GM19467 (cell line): ENCODE results near the gene DNAJB6.

ENCODE experiments used
- ATAC-seq: cut with Tn5 transposase; IDR thresholded peaks from one replicate; pipeline ENCODE4 v1.9.1; 2021; ENCODE audit warnings: mild to moderate bottlenecking, moderate library complexity; ENCODE audit not compliant: unreplicated experiment

DNAJB6 gene

DNA sequence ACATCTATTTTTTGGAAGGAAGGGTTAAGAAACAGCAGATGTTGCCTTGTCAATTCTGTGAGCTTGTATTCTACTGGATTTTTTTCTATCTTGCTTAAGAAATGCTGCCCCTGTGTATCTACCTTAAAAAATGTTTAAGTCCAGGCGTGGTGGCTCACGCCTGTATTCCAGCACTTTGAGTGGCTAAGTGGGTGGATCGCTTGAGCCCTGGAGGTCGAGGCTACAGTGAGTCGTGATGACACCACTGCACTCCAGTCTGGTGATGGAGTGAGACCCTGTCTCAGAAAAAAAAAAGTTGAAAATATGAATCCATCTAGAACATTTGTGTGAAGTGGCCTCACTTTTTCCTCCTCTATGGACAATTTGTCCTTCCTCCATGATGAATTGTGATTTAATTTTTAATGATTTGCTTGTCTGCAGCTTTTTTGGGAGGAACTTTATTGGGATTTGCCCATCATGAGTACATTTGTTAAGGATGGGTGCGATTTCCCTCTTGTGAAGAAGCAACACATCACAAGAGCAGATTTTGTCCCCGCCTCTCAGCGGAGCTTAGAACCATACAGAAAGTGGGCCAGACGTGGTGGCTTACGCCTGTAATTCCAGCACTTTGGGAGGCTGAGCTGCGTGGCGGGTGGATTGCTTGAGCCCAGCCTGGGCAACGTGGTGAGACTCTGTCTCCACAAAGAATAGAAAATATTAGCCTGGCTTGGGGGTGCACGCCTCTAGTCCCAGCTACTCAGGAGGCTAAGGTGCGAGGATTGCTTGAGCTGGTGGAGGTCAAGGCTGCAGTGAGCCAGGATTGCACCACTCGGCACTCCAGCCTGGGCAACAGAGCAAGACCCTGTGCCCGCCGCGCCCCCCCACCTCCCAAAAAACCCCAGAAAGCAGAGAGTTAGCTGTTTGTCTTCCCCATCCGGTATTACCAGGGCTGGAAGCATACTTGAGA, 57.7 kb downstream of the DNAJB6 start:
- no peak for ATAC-seq

- ATAC-seq = no peak
These were observed 58.4 kb downstream of the DNAJB6 start for GRCh38 chr7:157395206-157395605.

GRCh38 chr7:157396316-157397035, 59.7 kb downstream of the DNAJB6 start:
- no peak for ATAC-seq

GRCh38 chr7:157397036-157397720, 60.4 kb downstream of the DNAJB6 start:
- ATAC-seq = no peak

- ATAC-seq = no peak
These were observed 61.2 kb downstream of the DNAJB6 start for GRCh38 chr7:157397731-157398691.

GRCh38 chr7:157399086-157399687, 62.4 kb downstream of the DNAJB6 start:
- no peak for ATAC-seq

DNA sequence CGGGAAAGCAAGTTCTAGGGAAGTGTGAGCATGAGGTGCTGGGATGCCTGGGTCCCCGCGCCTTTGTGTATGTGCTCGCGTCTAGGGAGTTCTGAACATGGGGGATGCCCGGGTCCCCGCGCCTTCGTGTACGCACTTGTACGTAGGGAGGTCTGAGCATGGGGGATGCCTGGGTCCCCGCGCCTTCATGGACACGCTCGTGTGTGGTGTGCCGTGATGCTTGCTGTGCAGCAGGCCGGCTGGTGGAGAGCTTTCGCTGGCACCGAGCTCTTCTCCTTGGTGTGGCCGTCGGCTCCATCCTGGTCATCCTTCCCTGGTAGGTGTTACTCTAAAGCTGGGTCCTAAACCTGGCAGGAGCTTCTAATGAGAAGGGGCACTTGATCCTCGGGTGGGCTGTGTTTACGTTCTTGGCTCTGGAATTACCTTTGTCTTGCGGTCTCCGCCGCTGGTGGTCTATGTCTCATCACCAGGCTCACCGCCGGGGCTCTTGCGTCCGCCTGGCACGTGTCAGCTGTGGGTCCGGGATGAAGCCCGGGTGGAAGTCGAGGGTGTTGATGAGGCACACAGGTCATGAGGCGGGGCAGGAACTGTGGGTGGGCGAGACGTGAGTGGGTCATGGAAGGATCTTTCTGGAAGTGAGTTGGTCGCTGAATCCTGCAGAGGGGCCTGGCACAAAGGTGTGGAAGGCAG, 63.5 kb downstream of the DNAJB6 start:
- ATAC-seq = no peak

DNA sequence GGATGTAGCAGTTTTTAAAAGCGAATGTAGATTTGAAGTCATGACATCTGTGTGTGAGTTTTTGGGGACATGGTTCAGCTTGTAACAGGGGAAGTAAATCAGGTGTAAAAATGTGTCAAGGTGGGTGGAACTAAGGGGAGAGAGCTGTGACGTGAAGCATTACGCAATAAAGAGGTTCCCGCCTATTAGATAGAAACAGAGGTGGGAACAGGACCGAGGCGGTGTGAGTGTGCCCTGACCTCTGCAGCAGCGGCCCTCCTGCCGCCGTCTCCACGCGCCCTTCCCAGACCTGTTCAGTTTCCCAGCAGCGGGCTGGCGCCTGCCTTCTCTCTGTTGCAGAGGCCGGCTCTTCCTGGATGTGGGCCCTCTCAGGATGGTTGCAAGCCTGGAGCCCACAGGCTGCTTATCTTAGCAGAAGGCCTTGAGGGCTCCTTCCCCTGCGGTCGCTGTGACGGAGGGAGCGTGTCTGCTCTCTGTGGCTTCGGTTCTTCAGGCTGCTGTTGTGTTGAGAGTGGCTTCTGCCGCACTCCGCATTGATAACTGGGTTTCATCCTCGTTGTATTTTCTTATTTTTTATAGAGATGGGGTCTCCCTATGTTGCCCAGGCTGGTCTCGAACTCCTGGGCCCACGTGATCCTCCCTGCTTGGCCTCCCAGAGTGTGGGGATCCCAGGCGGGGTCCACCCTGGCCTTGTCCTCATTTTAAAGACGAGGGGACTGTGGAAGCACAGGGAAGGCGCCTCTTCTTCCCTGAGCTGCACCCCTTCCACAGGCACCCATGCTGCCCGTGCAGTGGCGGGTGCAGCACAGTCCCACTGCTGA, 65.0 kb downstream of the DNAJB6 start:
- ATAC-seq = no peak

DNA sequence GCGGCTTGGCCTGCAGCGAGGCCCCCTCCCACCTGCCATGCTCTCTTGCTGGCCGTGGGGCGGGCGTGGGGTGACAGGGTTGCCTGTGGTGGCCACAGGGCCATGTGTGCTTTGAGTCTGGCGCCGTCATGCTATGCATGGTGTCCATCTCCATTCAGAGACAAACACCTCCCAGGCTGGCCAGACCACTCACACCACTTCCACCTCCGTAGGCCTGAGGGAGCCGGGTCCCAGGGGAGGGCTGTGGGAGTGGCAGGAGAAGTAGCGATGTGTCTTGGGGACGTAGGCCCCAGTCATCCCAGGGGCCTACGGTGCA, 65.5 kb downstream of the DNAJB6 start:
- no peak for ATAC-seq

GRCh38 chr7:157402911-157403534, 66.2 kb downstream of the DNAJB6 start:
- no peak for ATAC-seq

- ATAC-seq = no peak
These were observed 67.0 kb downstream of the DNAJB6 start for GRCh38 chr7:157403646-157404401.

- ATAC-seq = no peak
These were observed 68.2 kb downstream of the DNAJB6 start for GRCh38 chr7:157404845-157405481.

GRCh38 chr7:157405501-157405900, 68.7 kb downstream of the DNAJB6 start:
- ATAC-seq = no peak

GRCh38 chr7:157405914-157406810, 69.4 kb downstream of the DNAJB6 start:
- ATAC-seq = no peak

- ATAC-seq = no peak
These were observed 70.2 kb downstream of the DNAJB6 start for GRCh38 chr7:157406971-157407370.
